Measurements from ENCODE around the gene SH3BGRL3. TPM values are rescaled to one million over a fixed set of nuclear protein-coding genes. Genes with fewer than 3 reads are reported as not detected.

SH3BGRL3 gene
- polyA plus RNA-seq, 4 donors = 85.5 to 114 (median 100) TPM

GRCh38 chr1:26277261-26277661, 2.6 kb upstream of the SH3BGRL3 start:
- DNase-seq (ENCODE audit: low read depth in 4 of 4, low spot score in 2 of 4) = no peak

- DNase-seq (ENCODE audit: low read depth in 4 of 4, low spot score in 2 of 4) = no peak
Observed at GRCh38 chr1:26277719-26278118, 2.2 kb upstream of the SH3BGRL3 start.

GRCh38 chr1:26278303-26278702, 1.6 kb upstream of the SH3BGRL3 start:
- DNase-seq (ENCODE audit: low read depth in 4 of 4, low spot score in 2 of 4) = no peak

GRCh38 chr1:26278724-26279455, 996 bp upstream of the SH3BGRL3 start:
- DNase-seq (ENCODE audit: low read depth in 4 of 4, low spot score in 2 of 4) = no peak

GRCh38 chr1:26280333-26281042, 602 bp downstream of the SH3BGRL3 start:
- DNase-seq (ENCODE audit: low read depth in 4 of 4, low spot score in 2 of 4) = no peak

- DNase-seq (ENCODE audit: low read depth in 4 of 4, low spot score in 2 of 4) = no peak
Observed at GRCh38 chr1:26281091-26281958, 1.4 kb downstream of the SH3BGRL3 start.

- peak in 2 of 4 donors; percentile 34 to 50 for DNase-seq (ENCODE audit: low read depth in 4 of 4, low spot score in 2 of 4)
Observed at GRCh38 chr1:26281971-26282370, 2.1 kb downstream of the SH3BGRL3 start.

GRCh38 chr1:26282401-26282918, 2.6 kb downstream of the SH3BGRL3 start:
- no peak for DNase-seq (ENCODE audit: low read depth in 4 of 4, low spot score in 2 of 4)

- DNase-seq (ENCODE audit: low read depth in 4 of 4, low spot score in 2 of 4) = no peak
Observed at GRCh38 chr1:26283279-26283853, 3.5 kb downstream of the SH3BGRL3 start.

- DNase-seq (ENCODE audit: low read depth in 4 of 4, low spot score in 2 of 4) = no peak
Observed at GRCh38 chr1:26283871-26284596, 4.1 kb downstream of the SH3BGRL3 start.

GRCh38 chr1:26284597-26285347, 4.9 kb downstream of the SH3BGRL3 start:
- DNase-seq (ENCODE audit: low read depth in 4 of 4, low spot score in 2 of 4) = no peak

GRCh38 chr1:26285366-26286063, 5.6 kb downstream of the SH3BGRL3 start:
- no peak for DNase-seq (ENCODE audit: low read depth in 4 of 4, low spot score in 2 of 4)

- DNase-seq (ENCODE audit: low read depth in 4 of 4, low spot score in 2 of 4) = no peak
Observed at GRCh38 chr1:26286064-26286416, 6.2 kb downstream of the SH3BGRL3 start.

GRCh38 chr1:26287033-26287711, 7.3 kb downstream of the SH3BGRL3 start:
- DNase-seq (ENCODE audit: low read depth in 4 of 4, low spot score in 2 of 4) = no peak

- no peak for DNase-seq (ENCODE audit: low read depth in 4 of 4, low spot score in 2 of 4)
Observed at GRCh38 chr1:26287811-26288210, 7.9 kb downstream of the SH3BGRL3 start.

GRCh38 chr1:26288311-26288941, 8.5 kb downstream of the SH3BGRL3 start:
- no peak for DNase-seq (ENCODE audit: low read depth in 4 of 4, low spot score in 2 of 4)

- DNase-seq (ENCODE audit: low read depth in 4 of 4, low spot score in 2 of 4) = no peak
Observed at GRCh38 chr1:26289158-26290059, 9.5 kb downstream of the SH3BGRL3 start.
